Heart left ventricle (tissue), 16 donors: Measurements from ENCODE around the gene BRWD1. TPM values are rescaled to one million over a fixed set of nuclear protein-coding genes. Genes with fewer than 3 reads are reported as not detected.

Experiments used
- ATAC-seq, 4 donors: fragments of 200-7000 bp; cut with Tn5 transposase; one replicate each; pipeline ENCODE4 v1.9.1; 2020 to 2022; ENCODE audit warnings: moderate library complexity in 4 of 4, mild to moderate bottlenecking in 3 of 4, moderate number of reproducible peaks in 1 of 4
- DNase-seq, 5 donors: peaks; one replicate each; pipeline ENCODE4 v3.0.0-alpha.2; 2020
- H3K27ac ChIP-seq, 12 donors: fragments of 200-600 bp; sonication (generic) in 4 of 12; one replicate each; pipeline versions ENCODE4 v1.5.0 to v1.8.0; 2016 to 2022; ENCODE audit warnings: mild to moderate bottlenecking in 2 of 12
- H3K27me3 ChIP-seq, 9 donors: fragments of 200-600 bp; sonication (generic) in 2 of 9; one replicate each; pipeline versions ENCODE4 v1.5.1 to v1.8.0; 2016 to 2022; ENCODE audit warnings: mild to moderate bottlenecking in 3 of 9
- H3K36me3 ChIP-seq, 9 donors: fragments of 200-600 bp; sonication (generic) in 2 of 9; one replicate each; pipeline versions ENCODE4 v1.5.0 to v1.8.0; 2018 to 2022; ENCODE audit warnings: mild to moderate bottlenecking in 2 of 9
- H3K4me1 ChIP-seq, 12 donors: fragments of 200-600 bp; sonication (generic) in 4 of 12; one replicate each; pipeline versions ENCODE4 v1.5.0 to v1.8.0; 2016 to 2022; ENCODE audit warnings: mild to moderate bottlenecking in 3 of 12
- H3K4me3 ChIP-seq, 12 donors: fragments of 200-600 bp; sonication (generic) in 4 of 12; one replicate each; pipeline versions ENCODE4 v1.5.0 to v1.8.0; 2017 to 2022; ENCODE audit warnings: mild to moderate bottlenecking in 9 of 12, moderate library complexity in 4 of 12
- H3K9me3 ChIP-seq, 12 donors: fragments of 200-600 bp; sonication (generic) in 4 of 12; one replicate each; pipeline versions ENCODE4 v1.5.0 to v1.8.0; 2016 to 2022; ENCODE audit warnings: mild to moderate bottlenecking in 1 of 12
- CTCF ChIP-seq, 12 donors: fragments of 200-600 bp; sonication (generic) in 4 of 12; IDR thresholded peaks; one replicate each; pipeline versions ENCODE4 v1.5.0 to v1.8.0; 2018 to 2022; ENCODE audit warnings: antibody characterized with exemption in 12 of 12, mild to moderate bottlenecking in 5 of 12
- POLR2A ChIP-seq, 2 donors: fragments of 450-650 bp; IDR thresholded peaks; one replicate each; pipeline ENCODE4 v1.6.1; 2017; ENCODE audit warnings: antibody characterized with exemption in 2 of 2, mild to moderate bottlenecking in 2 of 2, moderate library complexity in 2 of 2
- WGBS, 4 donors: extraction: QIAGEN DNeasy Blood & Tissue Kit in 2 of 4; methylation state at CpG; one replicate each; pipeline versions ENCODE4 v1.1.5 to v1.1.7; 2013 to 2018; 5-methylcytosine and 5-hydroxymethylcytosine counted together
- intact Hi-C, 10 donors: fragments of 100-400 bp; cut with DNase I; formaldehyde crosslinking; loops; one replicate each; pipeline versions ENCODE4 v1.11.1 to v1.14.2; 2022
- polyA plus RNA-seq, 2 donors: library from polyadenylated mRNA; stranded (reverse); fragments of 200-250 nt; gene quantifications; one replicate each; pipeline ENCODE4 v1.2.3, GENCODE V29; 2013
- total RNA-seq, 9 donors: library from RNA; depleted of rRNA in 2 of 9; stranded (reverse); fragments of >200 nt in 2 of 9; fragmentation: NEBNext Ultra II Directional in 3 of 9; extraction: Animal tissue kit (Norgen Biotek cat#: 25700) in 3 of 9; gene quantifications; one replicate each; pipeline versions ENCODE4 v1.1.0 to v1.2.4, GENCODE V29; 2016 to 2023
- donor health status: ischemic (EF 13 %, LVEDD 7.1; RV severe dilation, severe dysfunction).
- donor health status: healthy with polysubstance abuse.
- donor health status: DM: no; HTN: yes; CAD: no.
- donor health status: DM: no; HTN: no; CAD: no.
- donor health status: ischemic (EF 25% LVEDD 6.9; RV normal size, moderate dysfunction).
- donor health status: ischemic (EF 25% LVEDD 5.7; RV mildly dilated, moderate dysfunction).
- donor health status: healthy.
- donor health status: DM: yes; HTN: yes; CAD: no.
- donor health status: ischemic (EF 35%, LVEDD 5.7; RV mildly dilated, moderate dysfunction).
- donor health status: nonischemic (EF 11% LVEDD 7.7; RV severe dilation, severe dysfunction).
- donor health status: DM: yes; HTN: yes; CAD: no.
- donor health status: PGD.
- donor health status: ischemic (EF 29% LVEDD 5.4; RV normal size, mild dysfunction).
- donor health status: nonischemic (EF 23%, LVEDD 6.1; RV moderate dilation, normal function).

BRWD1 gene
- total and polyA plus RNA-seq, 11 donors = 9.7 to 44.5 (median 32.0) TPM

DNA sequence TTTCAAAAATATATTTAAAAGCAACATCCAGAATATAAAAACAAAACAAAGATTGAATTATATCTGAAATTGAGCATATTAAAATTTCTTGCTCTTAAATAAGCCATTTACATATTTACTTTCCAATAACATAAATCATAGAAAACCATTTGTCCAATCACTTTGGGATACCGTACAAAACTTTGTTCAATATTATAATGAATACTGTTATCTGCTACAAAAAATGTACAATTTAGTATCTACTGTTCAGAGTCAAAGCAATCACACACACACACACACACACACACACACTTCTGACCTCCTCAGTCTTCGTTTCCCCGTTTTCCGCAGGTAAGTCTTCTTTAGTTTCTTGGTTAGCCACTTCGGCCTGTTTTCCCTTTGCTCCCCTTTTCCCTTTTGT lies 31.4 kb upstream of the BRWD1 start:
- WGBS, 4 donors = 83 to 85% (median 84%) methylated on average over 5 of the region's 5 CpGs
- TF ChIP-seq POLR2A (IDR thresholded peaks at IDR 0.05) = no peak
- TF ChIP-seq CTCF (IDR thresholded peaks at IDR 0.05) = no peak
- no peak for DNase-seq
- H3K27ac ChIP-seq = no peak overlapping the region
- no peak for ATAC-seq
- H3K36me3 ChIP-seq = peaks cover 0 to 60% (median 48%) of the 10 kb centered on the region in 9 donors
- no peak overlapping the region for H3K4me3 ChIP-seq
- H3K27me3 ChIP-seq = no peaks in the 10 kb centered on the region
- intact Hi-C loops = loop anchor here in 4 of 10 donors (5.0 kb wide), 2 partner anchors 42 to 47 kb away; no protein-coding TSS in a partner anchor
- H3K4me1 ChIP-seq = peaks cover 0 to 36% (median 23%) of the 10 kb centered on the region in 12 donors
- no peaks in the 10 kb centered on the region for H3K9me3 ChIP-seq

- 95 to 98% (median 96%) methylated on average over 6 of the region's 6 CpGs for WGBS, 4 donors
- Histone ChIP-seq H3K4me3 (no peak overlapping the region), H3K27me3 (no peaks in the 10 kb centered on the region), H3K36me3 (peaks cover 0 to 53% (median 44%) of the 10 kb centered on the region in 9 donors), H3K27ac (no peak overlapping the region), H3K4me1 (peaks cover 0 to 19% (median 8%) of the 10 kb centered on the region in 12 donors), H3K9me3 (no peaks in the 10 kb centered on the region)
- no peak for DNase-seq
- ATAC-seq = no peak
- intact Hi-C loops = no loop called here
- TF ChIP-seq POLR2A (IDR thresholded peaks at IDR 0.05) (no peak), CTCF (IDR thresholded peaks at IDR 0.05) (no peak)
Measured at GRCh38 chr21:39341249-39341923, 28.0 kb upstream of the BRWD1 start.

DNA sequence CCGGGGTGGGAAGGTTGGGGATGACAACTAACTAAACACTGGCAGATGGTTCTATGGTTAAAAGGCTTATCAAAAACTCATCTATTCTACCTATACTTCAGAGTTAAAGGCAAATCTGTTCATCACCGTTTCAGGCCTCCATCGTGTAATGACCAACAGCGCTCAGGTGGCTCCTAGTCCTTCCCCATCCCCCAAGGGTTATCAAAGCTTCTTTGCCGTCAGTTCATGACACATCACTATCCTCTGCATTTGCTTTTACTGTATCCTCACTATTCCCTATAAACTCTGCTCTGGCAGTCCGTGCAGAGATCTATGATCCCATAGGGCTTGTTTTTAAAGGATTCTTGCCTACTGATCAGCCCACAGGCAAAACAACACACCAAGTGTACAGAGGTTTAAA lies 27.3 kb upstream of the BRWD1 start:
- H3K27ac ChIP-seq = no peak overlapping the region
- intact Hi-C loops = no loop called here
- WGBS, 4 donors = 89 to 94% (median 91%) methylated on average over 6 of the region's 6 CpGs
- DNase-seq (no peak), ATAC-seq (no peak)
- TF ChIP-seq POLR2A (IDR thresholded peaks at IDR 0.05) (no peak), CTCF (IDR thresholded peaks at IDR 0.05) (no peak)
- peaks cover 0 to 12% (median 2%) of the 10 kb centered on the region in 12 donors for H3K4me1 ChIP-seq
- no peaks in the 10 kb centered on the region for H3K27me3 ChIP-seq
- H3K9me3 ChIP-seq = no peaks in the 10 kb centered on the region
- no peak overlapping the region for H3K4me3 ChIP-seq
- H3K36me3 ChIP-seq = peaks cover 0 to 49% (median 38%) of the 10 kb centered on the region in 9 donors

- 81 to 97% (median 91%) methylated on average over 2 of the region's 2 CpGs for WGBS, 4 donors
- Histone ChIP-seq H3K4me3 (no peak overlapping the region), H3K9me3 (no peaks in the 10 kb centered on the region), H3K27ac (no peak overlapping the region), H3K4me1 (no peaks in the 10 kb centered on the region), H3K36me3 (peaks cover 0 to 35% (median 32%) of the 10 kb centered on the region in 9 donors), H3K27me3 (no peaks in the 10 kb centered on the region)
- intact Hi-C loops = loop anchor here in 1 of 10 donors (10.0 kb wide), 1 partner anchor 106 kb away; the partner anchor contains the start of gene LCA5L
- DNase-seq (no peak), ATAC-seq (no peak)
- TF ChIP-seq POLR2A (IDR thresholded peaks at IDR 0.05) (no peak), CTCF (IDR thresholded peaks at IDR 0.05) (no peak)
Measured at GRCh38 chr21:39339231-39339630, 25.8 kb upstream of the BRWD1 start.
